IMR-90 (cell line): ENCODE measurements around the gene BTG2. TPM values are rescaled to one million over a fixed set of nuclear protein-coding genes. Genes with fewer than 3 reads are reported as not detected.

Experiments
- ATAC-seq: fragments of 200-7000 bp; cut with Tn5 transposase; 2 replicates; pipeline ENCODE4 v1.9.1; 2020; ENCODE audit warnings: low read depth, mild to moderate bottlenecking, moderate library complexity
- BruUV-seq: library from RNA; stranded (reverse); fragments of 400-500 nt; replicated peaks from 2 replicates; lab custom pipeline; 2021; lab: Mats Ljungman, UMichigan
- CTCF ChIA-PET: fragments of 300-600 bp; formaldehyde crosslinking; extraction: SDS; loops from one replicate; lab custom pipeline; 2021; ENCODE audit warnings: antibody characterized with exemption; lab: Yijun Ruan, JAX
- POLR2A ChIA-PET: fragments of 300-600 bp; sonication (Branson Sonifier 250); formaldehyde crosslinking; loops from one replicate; lab custom pipeline; 2022; ENCODE audit warnings: antibody characterized with exemption; ENCODE audit not compliant: unreplicated experiment; lab: Charles Lee
- DNase-seq: peaks from one replicate; pipeline ENCODE4 v3.0.0; 2013
- H2AFZ ChIP-seq: replicated peaks from 2 replicates; pipeline ENCODE3; 2013; ENCODE audit warnings: low read length, mild to moderate bottlenecking; ENCODE audit not compliant: poor library complexity
- H2AK5ac ChIP-seq: 2 replicates; pipeline ENCODE4 v1.6.1; 2013; ENCODE audit warnings: low read depth, low read length, inconsistent platforms
- H2AK9ac ChIP-seq: replicated peaks from 2 replicates; pipeline ENCODE3; 2013; ENCODE audit warnings: mild to moderate bottlenecking, low read depth, low read length, moderate library complexity; ENCODE audit not compliant: poor library complexity
- H2BK120ac ChIP-seq: 2 replicates; pipeline ENCODE4 v1.6.1; 2013; ENCODE audit warnings: low read depth, low read length, inconsistent platforms
- H2BK15ac ChIP-seq: 3 replicates; pipeline ENCODE4 v1.6.1; 2013; ENCODE audit warnings: low read depth, low read length, inconsistent platforms
- H2BK20ac ChIP-seq: 2 replicates; pipeline ENCODE4 v1.6.1; 2013; ENCODE audit warnings: low read depth, mild to moderate bottlenecking, inconsistent platforms, low read length, moderate library complexity
- H2BK5ac ChIP-seq: 2 replicates; pipeline ENCODE4 v1.6.1; 2013; ENCODE audit warnings: mild to moderate bottlenecking, low read depth, low read length, inconsistent platforms; ENCODE audit not compliant: poor library complexity, severe bottlenecking
- H3K14ac ChIP-seq: replicated peaks from 2 replicates; pipeline ENCODE4 v1.6.1; 2013; ENCODE audit warnings: low read depth, low read length, inconsistent platforms
- H3K18ac ChIP-seq: 2 replicates; pipeline ENCODE4 v1.6.1; 2013; ENCODE audit warnings: low read depth, low read length, control low read depth
- H3K23ac ChIP-seq: 2 replicates; pipeline ENCODE4 v1.6.1; 2013; ENCODE audit warnings: low read depth, low read length, inconsistent platforms
- H3K27ac ChIP-seq: 2 replicates; pipeline ENCODE4 v1.5.1; 2013; ENCODE audit warnings: mild to moderate bottlenecking, control low read depth, low read length; ENCODE audit not compliant: insufficient read depth
- H3K27me3 ChIP-seq: 2 replicates; pipeline ENCODE4 v1.6.1; 2013; ENCODE audit warnings: low read length; ENCODE audit not compliant: control insufficient read depth, insufficient read depth
- H3K36me3 ChIP-seq: 2 replicates; pipeline ENCODE4 v1.6.1; 2013; ENCODE audit warnings: low read length, mixed read lengths; ENCODE audit not compliant: control insufficient read depth, insufficient read depth
- H3K4ac ChIP-seq: 2 replicates; pipeline ENCODE4 v1.6.1; 2013; ENCODE audit warnings: low read depth, low read length, inconsistent platforms
- H3K4me1 ChIP-seq: 2 replicates; pipeline ENCODE4 v1.6.1; 2013; ENCODE audit warnings: low read length, mixed read lengths; ENCODE audit not compliant: control insufficient read depth, insufficient read depth
- H3K4me2 ChIP-seq: 2 replicates; pipeline ENCODE4 v1.6.1; 2013; ENCODE audit warnings: low read depth, mild to moderate bottlenecking, control low read depth, low read length, moderate library complexity
- H3K4me3 ChIP-seq: 2 replicates; pipeline ENCODE4 v1.5.1; 2013; ENCODE audit warnings: low read depth, mild to moderate bottlenecking, control low read depth, low read length, moderate library complexity; ENCODE audit not compliant: insufficient read depth
- H3K56ac ChIP-seq: 2 replicates; pipeline ENCODE4 v1.6.1; 2013; ENCODE audit warnings: low read length, inconsistent platforms; ENCODE audit not compliant: insufficient read depth; ENCODE audit errors: extremely low read depth
- H3K79me1 ChIP-seq, 2 experiments: 2 replicates each; pipeline ENCODE4 v1.6.1; 2013; ENCODE audit warnings: low read length in 2 of 2, inconsistent platforms in 1 of 2, low read depth in 1 of 2
- H3K9ac ChIP-seq: 2 replicates; pipeline ENCODE4 v1.6.1; 2013; ENCODE audit warnings: low read depth, low read length, control low read depth
- H3K9me1 ChIP-seq: 2 replicates; pipeline ENCODE4 v1.6.1; 2013; ENCODE audit warnings: low read length, inconsistent platforms; ENCODE audit not compliant: insufficient read depth
- H3K9me3 ChIP-seq: 2 replicates; pipeline ENCODE4 v1.6.1; 2013; ENCODE audit warnings: low read length; ENCODE audit not compliant: control insufficient read depth, insufficient read depth
- H4K20me1 ChIP-seq: 2 replicates; pipeline ENCODE4 v1.6.1; 2013; ENCODE audit warnings: low read length, inconsistent platforms; ENCODE audit not compliant: insufficient read depth
- H4K5ac ChIP-seq: 2 replicates; pipeline ENCODE4 v1.6.1; 2013; ENCODE audit warnings: mild to moderate bottlenecking, low read depth, low read length, control low read depth
- H4K8ac ChIP-seq, 2 experiments: 2 replicates each; pipeline ENCODE4 v1.6.1; 2013; ENCODE audit warnings: low read depth in 2 of 2, low read length in 2 of 2, control low read depth in 1 of 2, inconsistent platforms in 1 of 2
- H4K91ac ChIP-seq: 2 replicates; pipeline ENCODE4 v1.6.1; 2013; ENCODE audit warnings: low read depth, low read length, inconsistent platforms; ENCODE audit not compliant: insufficient read depth
- CEBPB ChIP-seq: IDR thresholded peaks from 2 replicates; pipeline ENCODE4 v1.6.1; 2012; ENCODE audit warnings: low read depth, low read length, improper control_type of control experiment
- CHD1 ChIP-seq: IDR thresholded peaks from 2 replicates; pipeline ENCODE4 v1.6.1; 2012; ENCODE audit warnings: low read depth, low read length, improper control_type of control experiment
- CTCF ChIP-seq: conservative IDR thresholded peaks from 2 replicates; pipeline ENCODE4 v1.5.1; 2012; ENCODE audit warnings: mild to moderate bottlenecking, low read depth, low read length, improper control_type of control experiment
- NFE2L2 ChIP-seq: fragments of 150-350 bp; IDR thresholded peaks from 2 replicates; pipeline ENCODE4 v1.6.1; 2016; ENCODE audit warnings: low read depth, mild to moderate bottlenecking, low read length
- POLR2A ChIP-seq: IDR thresholded peaks from 2 replicates; pipeline ENCODE4 v1.6.1; 2012; ENCODE audit warnings: mild to moderate bottlenecking, low read depth, low read length
- RAD21 ChIP-seq: IDR thresholded peaks from 2 replicates; pipeline ENCODE4 v1.6.1; 2012; ENCODE audit warnings: low read length, improper control_type of control experiment
- RCOR1 ChIP-seq: IDR thresholded peaks from 2 replicates; pipeline ENCODE4 v1.6.1; 2012; ENCODE audit warnings: mild to moderate bottlenecking, low read length, improper control_type of control experiment; ENCODE audit not compliant: insufficient replicate concordance
- RFX5 ChIP-seq: IDR thresholded peaks from 2 replicates; pipeline ENCODE4 v1.8.0; 2012; ENCODE audit warnings: low read depth, mild to moderate bottlenecking, low read length, moderate library complexity
- SMC3 ChIP-seq: fragments of 150-350 bp; IDR thresholded peaks from 2 replicates; pipeline ENCODE4 v1.6.1; 2016; ENCODE audit warnings: low read depth, mild to moderate bottlenecking, antibody characterized with exemption, low read length, moderate library complexity
- USF2 ChIP-seq: fragments of 150-350 bp; IDR thresholded peaks from 2 replicates; pipeline ENCODE4 v1.6.1; 2017; ENCODE audit warnings: mild to moderate bottlenecking, antibody characterized with exemption, low read length, low read depth
- WGBS, 2 experiments: methylation state at CpG; one replicate each; pipeline versions ENCODE4 v1.1.5 to v1.1.7; 2013; ENCODE audit warnings: missing lambda C conversion rate in 2 of 2; ENCODE audit not compliant: insufficient read length in 1 of 2; ENCODE audit errors: extremely low coverage in 2 of 2; 5-methylcytosine and 5-hydroxymethylcytosine counted together
- dilution Hi-C: fragments of 300-500 bp; cut with HindIII; formaldehyde crosslinking; loops from one replicate; pipeline ENCODE4 v1.14.3; 2018; ENCODE audit warnings: low sequenced_read_pairs; ENCODE audit not compliant: unreplicated experiment
- in situ Hi-C: fragments of 300-500 bp; cut with MboI; formaldehyde crosslinking; loops from 3 replicates; pipeline ENCODE4 v1.14.3; 2019; ENCODE audit warnings: low sequenced_read_pairs, inconsistent platforms, mixed read lengths
- intact Hi-C: fragments of 100-400 bp; cut with micrococcal nuclease; formaldehyde crosslinking; loops from 2 replicates; pipeline ENCODE4 v1.10.0; 2022
- polyA plus RNA-seq, 3 experiments: library from polyadenylated mRNA; depleted of rRNA; stranded (reverse); fragments of >200 nt; gene quantifications; 2 replicates each; pipeline ENCODE4 v1.2.3, GENCODE V29; 2012; ENCODE audit warnings: low replicate concordance in 1 of 3
- total RNA-seq: library from RNA; depleted of rRNA; stranded (reverse); fragments of >200 nt; gene quantifications from 2 replicates; pipeline ENCODE4 v1.2.3, GENCODE V29; 2012

The BTG2 gene
- total and polyA plus RNA-seq, 2 of the 4 experiments (the other 2 are of a cell fraction), result 8.4 to 18.8 TPM

DNA sequence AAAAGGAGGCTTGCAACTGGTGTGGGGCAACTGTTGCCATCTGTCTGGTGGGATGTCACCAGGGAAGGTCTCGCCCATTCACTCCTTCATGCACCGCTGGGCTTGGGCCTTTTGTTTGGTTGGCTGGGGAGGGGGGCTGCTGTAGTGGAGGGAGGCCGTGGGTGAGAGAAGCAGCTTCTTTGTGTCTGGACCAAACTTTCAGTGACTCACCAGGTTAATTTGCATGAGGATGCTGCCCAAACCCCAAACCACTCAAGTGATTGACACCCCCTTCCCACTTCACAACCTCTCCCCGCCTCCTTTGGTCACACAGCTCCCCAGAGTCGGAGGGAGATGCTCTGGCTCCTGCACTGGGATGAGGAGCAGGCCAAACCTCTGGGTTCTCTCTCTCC lies 19.7 kb downstream of the BTG2 start:
- no peak overlapping the region for H3K4ac ChIP-seq
- no peak overlapping the region for H2AK5ac ChIP-seq
- dilution Hi-C loops (no loop called here), in situ Hi-C loops (no loop called here), intact Hi-C loops (no loop called here)
- no peak overlapping the region for H3K27ac ChIP-seq
- no peak overlapping the region; the same call in 1 of the 2 replicates for H4K5ac ChIP-seq
- TF ChIP-seq RCOR1 (no peak), RFX5 (no peak), POLR2A (no peak), CEBPB (no peak), USF2 (no peak), RAD21 (no peak), SMC3 (no peak), NFE2L2 (no peak), CTCF (no peak), CHD1 (no peak)
- CTCF ChIA-PET, result interaction anchor here (0.6 to 1.2 kb wide), 3 partner anchors 9 to 58 kb away, joined by 3 to 4 read pairs (median 3); no protein-coding TSS in a partner anchor
- POLR2A ChIA-PET, result no interaction called here
- no peak overlapping the region; the same call in 1 of the 2 replicates for H3K4me2 ChIP-seq
- H2BK15ac ChIP-seq, result no peak overlapping the region
- peaks cover 53% of the 10 kb centered on the region for H3K27me3 ChIP-seq
- peaks cover 10% of the 10 kb centered on the region; the same call in 1 of the 2 replicates for H3K4me1 ChIP-seq
- no peak overlapping the region for H4K91ac ChIP-seq
- H3K36me3 ChIP-seq, result no peaks in the 10 kb centered on the region
- H3K56ac ChIP-seq, result no peak overlapping the region
- no peak overlapping the region for H3K9ac ChIP-seq
- no TSS peak for BruUV-seq
- H3K23ac ChIP-seq, result no peak overlapping the region
- ATAC-seq (no peak), DNase-seq (no peak)
- no peak overlapping the region for H2BK20ac ChIP-seq
- H3K79me1 ChIP-seq, result no peaks in the 10 kb centered on the region
- peaks cover 9% of the 10 kb centered on the region for H3K9me1 ChIP-seq
- no peak overlapping the region for H3K18ac ChIP-seq
- no peak overlapping the region for H3K4me3 ChIP-seq
- H3K14ac ChIP-seq, result no peak overlapping the region
- H4K8ac ChIP-seq, result no peak overlapping the region
- no CpG with 5 or more reads among the region's 5 CpGs for WGBS, 2 experiments
- H2AK9ac ChIP-seq, result no peak overlapping the region
- H2AFZ ChIP-seq, result no peak overlapping the region
- H2BK120ac ChIP-seq, result no peak overlapping the region
- no peaks in the 10 kb centered on the region for H3K9me3 ChIP-seq
- no peak overlapping the region for H2BK5ac ChIP-seq
- no peaks in the 10 kb centered on the region for H4K20me1 ChIP-seq
